ENCODE measurements around the gene PDGFC. TPM values are rescaled to one million over a fixed set of nuclear protein-coding genes. Genes with fewer than 3 reads are reported as not detected.

PDGFC gene
- total and polyA plus RNA-seq, 2 donors (not counting 3 experiments of a cell fraction or from before 2014, with no cell fraction given), result 2.7 to 5.3 TPM

DNA sequence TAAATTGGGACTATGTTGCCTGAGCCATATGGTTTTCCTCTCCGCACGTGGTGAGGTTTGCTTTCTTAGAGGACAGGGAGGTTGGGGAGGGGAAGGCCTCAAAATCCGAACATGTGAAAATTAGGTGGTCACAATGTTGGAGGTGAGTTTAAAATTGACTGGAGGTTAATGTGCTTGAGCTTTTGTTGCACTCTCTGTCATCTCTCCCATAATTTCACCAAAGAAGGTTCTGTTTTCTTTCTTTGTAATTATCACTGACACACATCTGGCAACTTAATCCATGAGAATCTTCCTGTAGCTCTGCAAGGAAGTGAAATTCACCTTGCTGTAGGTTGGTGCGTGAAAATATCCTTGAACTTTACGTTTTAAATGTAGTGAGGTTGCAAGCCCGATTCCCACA is 225.5 kb downstream of the PDGFC start:
- Histone ChIP-seq H3K36me3 (ENCODE audit: control insufficient read depth in 2 of 2, extremely low read depth in 1 of 2, insufficient read depth in 2 of 2, low read length in 2 of 2) (no peaks in the 10 kb centered on the region), H3K4me1 (ENCODE audit: control insufficient read depth, extremely low read depth, insufficient read depth, low read length) (peaks cover 1% of the 10 kb centered on the region), H3K27me3 (ENCODE audit: control insufficient read depth in 2 of 2, insufficient read depth in 2 of 2, low read length in 2 of 2) (no peaks in the 10 kb centered on the region), H3K4me2 (ENCODE audit: insufficient read depth, low read length) (no peak overlapping the region), H3K27ac (ENCODE audit: insufficient read depth, low read depth, low read length) (no peak overlapping the region), H2AFZ (ENCODE audit: low read depth, low read length) (no peak overlapping the region), H3K9me1 (replicated peaks; ENCODE audit: control insufficient read depth, extremely low read depth, insufficient read depth, low read length) (no peaks in the 10 kb centered on the region), H3K79me2 (ENCODE audit: control insufficient read depth, insufficient read depth, low read length) (no peaks in the 10 kb centered on the region), H4K20me1 (replicated peaks; ENCODE audit: control insufficient read depth, extremely low read depth, insufficient read depth, low read length) (no peaks in the 10 kb centered on the region), H3K9ac (replicated peaks; ENCODE audit: extremely low read depth, insufficient read depth, low read length) (no peak overlapping the region), H3K4me3 (replicated peaks in 1 of 3; ENCODE audit: insufficient read depth in 1 of 3, low read depth in 1 of 3, low read length in 3 of 3) (no peak overlapping the region), H3K9me3 (replicated peaks; ENCODE audit: control insufficient read depth, insufficient read depth, low read length) (no peaks in the 10 kb centered on the region)
- DNase-seq (ENCODE audit: low read depth, low spot score) (no peak), FAIRE-seq (no peak)
- BruUV-seq (replicated peaks), result no TSS peak
- POLR2A ChIA-PET, result no interaction called here
- TF ChIP-seq MYC (IDR thresholded peaks at IDR 0.05; ENCODE audit: low read depth, low read length), result no peak
- TF ChIP-seq, protein P1, sequence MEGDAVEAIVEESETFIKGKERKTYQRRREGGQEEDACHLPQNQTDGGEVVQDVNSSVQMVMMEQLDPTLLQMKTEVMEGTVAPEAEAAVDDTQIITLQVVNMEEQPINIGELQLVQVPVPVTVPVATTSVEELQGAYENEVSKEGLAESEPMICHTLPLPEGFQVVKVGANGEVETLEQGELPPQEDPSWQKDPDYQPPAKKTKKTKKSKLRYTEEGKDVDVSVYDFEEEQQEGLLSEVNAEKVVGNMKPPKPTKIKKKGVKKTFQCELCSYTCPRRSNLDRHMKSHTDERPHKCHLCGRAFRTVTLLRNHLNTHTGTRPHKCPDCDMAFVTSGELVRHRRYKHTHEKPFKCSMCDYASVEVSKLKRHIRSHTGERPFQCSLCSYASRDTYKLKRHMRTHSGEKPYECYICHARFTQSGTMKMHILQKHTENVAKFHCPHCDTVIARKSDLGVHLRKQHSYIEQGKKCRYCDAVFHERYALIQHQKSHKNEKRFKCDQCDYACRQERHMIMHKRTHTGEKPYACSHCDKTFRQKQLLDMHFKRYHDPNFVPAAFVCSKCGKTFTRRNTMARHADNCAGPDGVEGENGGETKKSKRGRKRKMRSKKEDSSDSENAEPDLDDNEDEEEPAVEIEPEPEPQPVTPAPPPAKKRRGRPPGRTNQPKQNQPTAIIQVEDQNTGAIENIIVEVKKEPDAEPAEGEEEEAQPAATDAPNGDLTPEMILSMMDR (IDR thresholded peaks at IDR 0.05; ENCODE audit: extremely low read depth in 1 of 2, insufficient read depth in 1 of 2, low read depth in 1 of 2, low read length in 2 of 2), result no peak
- TF ChIP-seq POLR2AphosphoS5 (IDR thresholded peaks at IDR 0.05; ENCODE audit: insufficient read depth, low read depth, low read length), result no peak
- TF ChIP-seq JUN (IDR thresholded peaks at IDR 0.05; ENCODE audit: borderline replicate concordance, insufficient read depth, insufficient read length, low read depth), result no peak
- TF ChIP-seq, protein P2, sequence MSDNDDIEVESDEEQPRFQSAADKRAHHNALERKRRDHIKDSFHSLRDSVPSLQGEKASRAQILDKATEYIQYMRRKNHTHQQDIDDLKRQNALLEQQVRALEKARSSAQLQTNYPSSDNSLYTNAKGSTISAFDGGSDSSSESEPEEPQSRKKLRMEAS (IDR thresholded peaks at IDR 0.05; ENCODE audit: insufficient read depth, insufficient read length), result no peak
- TF ChIP-seq FOS (IDR thresholded peaks at IDR 0.05; ENCODE audit: borderline replicate concordance, insufficient read depth, low read length), result no peak
- no peak for TF ChIP-seq POLR2A (IDR thresholded peaks at IDR 0.05; ENCODE audit: low read depth, low read length)
- no peak for TF ChIP-seq EZH2 (IDR thresholded peaks at IDR 0.05; ENCODE audit: borderline replicate concordance, low read depth, low read length, severe bottlenecking)
- no peak for TF ChIP-seq GATA2 (IDR thresholded peaks at IDR 0.05; ENCODE audit: insufficient read depth, insufficient read length, low read depth, low read length)
- CTCF ChIA-PET, result no interaction called here
- dilution Hi-C loops (cut with MboI; ENCODE audit: extremely low pct_ligation_motif_present, low sequenced_read_pairs) (no loop called here), intact Hi-C loops (cut with micrococcal nuclease) (no loop called here)

All from endothelial cell of umbilical vein (primary cell).